ENCODE data around the gene IL12RB2. TPM values are rescaled to one million over a fixed set of nuclear protein-coding genes. Genes with fewer than 3 reads are reported as not detected.
"Not testable (repeated sequence)": the region's sequence is repeated elsewhere in the genome, so short reads cannot be mapped to it uniquely, and the experiment has no call there.

IL12RB2 gene
- total RNA-seq, 4 donors from 2014 or later: 1.3 to 7.6 (median 3.5) TPM

DNA sequence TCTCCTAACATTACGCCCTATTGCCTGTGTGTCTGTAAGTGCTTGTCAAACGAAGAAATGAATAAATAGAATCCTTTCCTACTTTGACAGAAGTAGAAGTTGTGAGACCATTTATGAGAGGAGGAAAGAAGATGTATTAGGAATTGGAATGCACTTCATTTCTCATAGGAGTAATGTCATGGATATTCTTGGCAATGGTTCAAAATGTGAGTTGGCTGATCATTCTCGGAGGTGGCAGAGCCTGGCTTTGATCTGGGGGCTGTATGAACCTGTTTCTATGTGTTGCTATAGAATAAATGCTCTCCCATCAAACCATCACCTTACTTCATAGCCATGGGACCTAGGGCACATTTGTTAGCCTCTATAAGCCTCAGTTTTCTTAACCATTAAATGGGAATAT, 132.7 kb downstream of the IL12RB2 start:
- H3K27ac ChIP-seq: no peak overlapping the region
- no peak for DNase-seq
- no peaks in the 10 kb centered on the region for H3K27me3 ChIP-seq
- TF ChIP-seq, protein P1, sequence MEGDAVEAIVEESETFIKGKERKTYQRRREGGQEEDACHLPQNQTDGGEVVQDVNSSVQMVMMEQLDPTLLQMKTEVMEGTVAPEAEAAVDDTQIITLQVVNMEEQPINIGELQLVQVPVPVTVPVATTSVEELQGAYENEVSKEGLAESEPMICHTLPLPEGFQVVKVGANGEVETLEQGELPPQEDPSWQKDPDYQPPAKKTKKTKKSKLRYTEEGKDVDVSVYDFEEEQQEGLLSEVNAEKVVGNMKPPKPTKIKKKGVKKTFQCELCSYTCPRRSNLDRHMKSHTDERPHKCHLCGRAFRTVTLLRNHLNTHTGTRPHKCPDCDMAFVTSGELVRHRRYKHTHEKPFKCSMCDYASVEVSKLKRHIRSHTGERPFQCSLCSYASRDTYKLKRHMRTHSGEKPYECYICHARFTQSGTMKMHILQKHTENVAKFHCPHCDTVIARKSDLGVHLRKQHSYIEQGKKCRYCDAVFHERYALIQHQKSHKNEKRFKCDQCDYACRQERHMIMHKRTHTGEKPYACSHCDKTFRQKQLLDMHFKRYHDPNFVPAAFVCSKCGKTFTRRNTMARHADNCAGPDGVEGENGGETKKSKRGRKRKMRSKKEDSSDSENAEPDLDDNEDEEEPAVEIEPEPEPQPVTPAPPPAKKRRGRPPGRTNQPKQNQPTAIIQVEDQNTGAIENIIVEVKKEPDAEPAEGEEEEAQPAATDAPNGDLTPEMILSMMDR (IDR thresholded peaks at IDR 0.05): no peak
- no peak for TF ChIP-seq POLR2A (IDR thresholded peaks at IDR 0.05)
- intact Hi-C loops (cut with DNase I): no loop called here
- no peaks in the 10 kb centered on the region for H3K9me3 ChIP-seq
- no peaks in the 10 kb centered on the region for H3K36me3 ChIP-seq
- H3K4me1 ChIP-seq: peaks cover 0 to 19% (median 0%) of the 10 kb centered on the region in 3 donors
- H3K4me3 ChIP-seq: no peak overlapping the region
- WGBS, 2 donors: 74 to 77% methylated on average over 3 of the region's 3 CpGs

DNA sequence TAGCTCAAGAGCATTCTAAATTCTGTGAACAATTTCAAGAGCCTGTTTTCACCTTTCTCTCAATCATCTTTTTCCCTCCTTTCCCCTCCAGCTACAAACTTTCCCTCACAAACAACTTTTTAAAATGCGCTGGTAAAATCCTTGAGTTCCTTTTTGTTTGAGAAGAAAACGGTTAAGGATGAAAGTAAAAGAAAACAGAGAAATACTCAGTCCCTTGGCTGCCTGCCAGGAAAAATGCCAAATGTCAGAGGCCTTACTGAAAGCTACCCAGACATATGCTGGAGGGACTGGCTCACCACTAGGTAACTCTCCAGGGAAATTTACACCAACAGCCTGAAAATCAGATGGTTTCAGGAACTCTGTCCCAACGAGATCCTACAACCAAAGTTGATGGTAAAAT, 133.5 kb downstream of the IL12RB2 start:
- no peaks in the 10 kb centered on the region for H3K36me3 ChIP-seq
- H3K4me1 ChIP-seq: peaks cover 0 to 19% (median 0%) of the 10 kb centered on the region in 3 donors
- H3K27me3 ChIP-seq: no peaks in the 10 kb centered on the region
- TF ChIP-seq POLR2A (IDR thresholded peaks at IDR 0.05): no peak
- TF ChIP-seq, protein P1 (IDR thresholded peaks at IDR 0.05): no peak
- 25 to 42% methylated on average over 3 of the region's 3 CpGs for WGBS, 2 donors
- H3K4me3 ChIP-seq: no peak overlapping the region
- DNase-seq: no peak
- H3K9me3 ChIP-seq: no peaks in the 10 kb centered on the region
- H3K27ac ChIP-seq: no peak overlapping the region
- intact Hi-C loops (cut with DNase I): no loop called here

GRCh38 chr1:67441739-67442281, 134.1 kb downstream of the IL12RB2 start:
- H3K9me3 ChIP-seq: no peaks in the 10 kb centered on the region
- no peak overlapping the region for H3K4me3 ChIP-seq
- intact Hi-C loops (cut with DNase I): no loop called here
- no peak for TF ChIP-seq POLR2A (IDR thresholded peaks at IDR 0.05)
- TF ChIP-seq, protein P1 (IDR thresholded peaks at IDR 0.05): no peak
- WGBS, 2 donors: 73 to 76% methylated on average over 2 of the region's 2 CpGs
- H3K27me3 ChIP-seq: no peaks in the 10 kb centered on the region
- no peak overlapping the region for H3K27ac ChIP-seq
- DNase-seq: no peak
- H3K4me1 ChIP-seq: peaks cover 0 to 19% (median 0%) of the 10 kb centered on the region in 3 donors
- H3K36me3 ChIP-seq: no peaks in the 10 kb centered on the region

DNA sequence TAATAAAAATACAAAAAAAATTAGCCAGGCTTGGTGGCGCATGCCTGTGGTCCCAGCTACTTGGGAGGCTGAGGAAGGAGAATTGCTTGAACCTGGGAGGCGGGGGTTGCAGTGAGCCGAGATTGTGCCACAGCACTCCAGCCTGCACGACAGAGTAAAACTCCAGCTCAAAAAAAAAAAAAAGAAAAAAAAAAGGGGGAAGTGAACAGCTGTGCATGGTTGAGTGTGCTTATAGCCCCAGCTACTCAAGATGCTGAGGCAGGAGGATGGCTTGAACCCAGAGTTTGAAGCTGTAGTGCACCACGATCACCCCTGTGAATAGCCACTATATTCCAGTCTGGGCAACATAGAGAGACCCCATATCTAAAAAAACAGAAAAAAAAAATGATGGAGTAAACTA, 138.3 kb downstream of the IL12RB2 start:
- H3K27ac ChIP-seq; intact Hi-C loops (cut with DNase I); DNase-seq; H3K27me3 ChIP-seq; H3K9me3 ChIP-seq; H3K4me3 ChIP-seq; H3K36me3 ChIP-seq: not testable (repeated sequence)
- peaks cover 0 to 12% (median 0%) of the 10 kb centered on the region in 3 donors for H3K4me1 ChIP-seq
- WGBS, 2 donors: 67 to 69% methylated on average over 3 to 5 of the region's 5 CpGs

Small RNA genes within 50 kb of the gene (small RNA-seq; reads per million reads assigned to genes)
- 0 reads per million in 4 donors for gene RNU4ATAC4P
- gene RNU6-387P: 0 reads per million in 4 donors

Other genes with a start within 250 kb of the IL12RB2 start
- not detected for gene C1orf141, start 172.9 kb upstream of the IL12RB2 start, total RNA-seq
- gene IL23R, start 141.4 kb upstream of the IL12RB2 start, total RNA-seq: under 1 TPM in 2 of 4 donors, not detected in 2; under 0.01 to 0.22 TPM
- 100 to 1,000 TPM; 282 to 394 (median 357) TPM for gene SERBP1, start 122.5 kb downstream of the IL12RB2 start, total RNA-seq